Aorta (tissue), 5 donors: Measurements from ENCODE around the gene LRTM2. TPM values are rescaled to one million over a fixed set of nuclear protein-coding genes. Genes with fewer than 3 reads are reported as not detected.
"Not testable (repeated sequence)": the region's sequence is repeated elsewhere in the genome, so short reads cannot be mapped to it uniquely, and the experiment has no call there.

Experiments
- ATAC-seq: fragments of 200-7000 bp; cut with Tn5 transposase; one replicate; pipeline ENCODE4 v1.9.1; 2022; ENCODE audit warnings: moderate library complexity; ENCODE audit not compliant: low FRiP score
- DNase-seq, 2 donors: peaks; one replicate each; pipeline ENCODE4 v3.0.0-alpha.2; 2020
- H3K27ac ChIP-seq, 2 donors: one replicate each; pipeline ENCODE4 v1.5.1; 2013; ENCODE audit warnings: low read length in 2 of 2, mild to moderate bottlenecking in 2 of 2, moderate library complexity in 2 of 2, control low read depth in 1 of 2, inconsistent platforms in 1 of 2, low read depth in 1 of 2
- H3K27me3 ChIP-seq, 2 donors: one replicate each; pipeline ENCODE4 v1.6.1; 2013; ENCODE audit warnings: control low read depth in 1 of 2, low read length in 1 of 2, mild to moderate bottlenecking in 1 of 2, moderate library complexity in 1 of 2; ENCODE audit not compliant: insufficient read depth in 2 of 2, control insufficient read depth in 1 of 2
- H3K36me3 ChIP-seq, 2 donors: one replicate each; pipeline ENCODE4 v1.6.1; 2013; ENCODE audit warnings: control low read depth in 1 of 2, low read length in 1 of 2, mild to moderate bottlenecking in 1 of 2; ENCODE audit not compliant: insufficient read depth in 2 of 2, control insufficient read depth in 1 of 2
- H3K4me1 ChIP-seq, 2 donors: one replicate each; pipeline ENCODE4 v1.6.1; 2013; ENCODE audit warnings: low read length in 2 of 2, control low read depth in 1 of 2, mild to moderate bottlenecking in 1 of 2, moderate library complexity in 1 of 2; ENCODE audit not compliant: insufficient read depth in 2 of 2, control insufficient read depth in 1 of 2
- H3K4me3 ChIP-seq, 2 donors: one replicate each; pipeline ENCODE4 v1.5.1; 2013; ENCODE audit warnings: low read length in 2 of 2, control low read depth in 1 of 2, mild to moderate bottlenecking in 1 of 2
- H3K9me3 ChIP-seq: one replicate; pipeline ENCODE4 v1.6.1; 2013; ENCODE audit warnings: mild to moderate bottlenecking, low read length; ENCODE audit not compliant: control insufficient read depth
- whole genome bisulfite sequencing, 2 donors: extraction: QIAGEN DNeasy Blood & Tissue Kit; methylation state at CpG; one replicate each; pipeline ENCODE4 v1.1.7; 2013; 5-methylcytosine and 5-hydroxymethylcytosine counted together
- intact Hi-C, 2 donors: fragments of 100-400 bp; cut with DNase I; formaldehyde crosslinking; loops; one replicate each; pipeline versions ENCODE4 v1.14.2 to v1.15.0; 2022
- polyA plus RNA-seq, 2 donors: library from polyadenylated mRNA; stranded (reverse); fragments of 200-250 nt; gene quantifications; one replicate each; pipeline ENCODE4 v1.2.3, GENCODE V29; 2013
- total RNA-seq, 2 donors: library from RNA; stranded (reverse); fragmentation: NEBNext Ultra II Directional; extraction: Animal tissue kit (Norgen Biotek cat#: 25700); gene quantifications; one replicate each; pipeline ENCODE4 v1.2.1, GENCODE V29; 2021
- donor health status: healthy with polysubstance abuse.
- donor health status: Bipolar disorder and iron deficiency.
- donor health status: DM: no; HTN: no; CAD: no.
- donor health status: DM: no; HTN: no; CAD: no.
- donor health status: DM: yes; HTN: yes; CAD: no.

The LRTM2 gene
- total and polyA plus RNA-seq, 4 donors: not detected

- 84 to 89% methylated on average over 3 of the region's 3 CpGs for WGBS, 2 donors
- ATAC-seq: no peak
Measured at GRCh38 chr12:1815108-1815507, 5.3 kb upstream of the LRTM2 start.

DNA sequence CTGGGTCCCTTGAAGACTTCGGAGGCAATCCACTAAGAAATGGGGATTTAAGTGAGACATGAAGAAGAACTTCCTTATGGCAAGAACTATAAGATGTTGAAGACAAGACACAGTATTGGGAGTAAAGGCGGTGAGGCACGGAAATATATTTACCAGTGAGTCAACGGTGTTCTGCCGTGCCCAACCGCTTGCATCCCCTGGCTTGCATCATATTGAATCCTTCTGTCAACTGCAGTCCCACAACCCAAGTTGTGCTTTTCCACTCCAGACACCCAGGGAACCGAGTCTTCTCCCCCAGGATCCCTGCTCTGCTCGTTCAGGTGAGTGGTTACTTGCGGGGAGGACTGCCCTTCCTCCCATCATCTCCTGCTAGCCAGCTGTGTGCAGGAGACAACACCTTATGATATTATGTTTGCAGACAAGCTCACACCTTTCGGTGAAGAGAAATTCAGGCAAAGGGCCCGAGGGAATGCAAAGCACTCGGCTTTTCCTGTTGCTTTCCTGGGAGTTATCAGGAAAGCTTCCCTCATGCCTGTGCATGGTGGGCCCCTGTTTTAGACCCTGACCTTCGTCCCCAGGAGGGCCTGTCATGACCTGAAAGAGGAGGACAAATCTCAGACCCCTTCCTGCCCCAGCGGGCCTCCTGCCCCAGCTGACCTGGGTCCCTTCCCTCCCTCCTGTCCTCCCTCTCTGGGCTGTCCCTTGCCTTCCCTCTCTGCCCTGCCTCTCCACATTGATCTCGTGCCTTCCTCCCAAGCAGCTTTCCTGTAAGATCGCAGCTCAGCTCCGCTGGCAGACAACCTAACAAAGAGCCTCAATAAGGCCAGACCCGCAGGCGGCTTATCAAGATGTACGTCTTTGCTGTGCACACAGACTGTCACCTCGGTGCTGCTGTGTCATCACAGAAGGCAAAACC, 4.3 kb upstream of the LRTM2 start:
- Histone ChIP-seq H3K9me3 (no peaks in the 10 kb centered on the region), H3K4me3 (no peak overlapping the region), H3K36me3 (no peaks in the 10 kb centered on the region), H3K4me1 (no peaks in the 10 kb centered on the region), H3K27ac (no peak overlapping the region), H3K27me3 (no peaks in the 10 kb centered on the region)
- intact Hi-C loops: no loop called here
- ATAC-seq (no peak), DNase-seq (no peak)
- 75 to 77% methylated on average over 21 of the region's 21 CpGs for WGBS, 2 donors

More at GRCh38 chr12:1815108-1815507, 5.3 kb upstream of the LRTM2 start:
- Histone ChIP-seq H3K4me1 (no peaks in the 10 kb centered on the region), H3K27ac (no peak overlapping the region), H3K9me3 (no peaks in the 10 kb centered on the region), H3K4me3 (no peak overlapping the region), H3K36me3 (no peaks in the 10 kb centered on the region), H3K27me3 (no peaks in the 10 kb centered on the region)
- DNase-seq: no peak
- intact Hi-C loops: no loop called here

DNA sequence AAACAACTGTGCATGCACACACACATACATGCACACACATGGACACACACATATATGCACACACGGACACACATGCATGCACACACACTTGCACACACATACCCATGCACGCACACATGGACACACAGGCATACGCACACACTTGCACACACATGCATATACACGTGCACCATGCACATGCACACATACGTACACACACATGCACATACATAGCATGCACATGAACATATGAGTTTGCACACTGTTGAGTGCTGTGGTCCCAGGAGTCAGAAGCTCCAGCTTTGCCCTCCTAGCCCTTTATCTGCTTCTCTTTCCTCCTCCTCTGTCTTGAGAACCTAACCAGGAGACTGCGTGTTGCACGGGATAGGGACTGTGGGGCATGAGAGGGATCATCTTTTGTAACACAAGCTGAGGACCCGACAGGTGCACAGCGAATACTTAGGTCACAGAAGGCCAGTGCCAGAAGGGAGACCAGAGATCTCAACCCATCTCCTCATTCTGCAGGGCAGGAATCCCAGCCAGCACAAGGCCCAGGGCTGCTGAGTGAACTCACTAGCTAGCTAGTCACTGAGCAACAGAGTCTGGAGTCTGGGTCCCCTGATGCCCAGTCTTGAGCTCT, 3.5 kb upstream of the LRTM2 start:
- H3K4me1 ChIP-seq: no peaks in the 10 kb centered on the region
- H3K27me3 ChIP-seq: no peaks in the 10 kb centered on the region
- 95 to 96% methylated on average over 9 of the region's 9 CpGs for WGBS, 2 donors
- DNase-seq (no peak), ATAC-seq (no peak)
- H3K36me3 ChIP-seq: no peaks in the 10 kb centered on the region
- no peak overlapping the region for H3K27ac ChIP-seq
- intact Hi-C loops: no loop called here
- no peak overlapping the region for H3K4me3 ChIP-seq
- H3K9me3 ChIP-seq: no peaks in the 10 kb centered on the region

DNA sequence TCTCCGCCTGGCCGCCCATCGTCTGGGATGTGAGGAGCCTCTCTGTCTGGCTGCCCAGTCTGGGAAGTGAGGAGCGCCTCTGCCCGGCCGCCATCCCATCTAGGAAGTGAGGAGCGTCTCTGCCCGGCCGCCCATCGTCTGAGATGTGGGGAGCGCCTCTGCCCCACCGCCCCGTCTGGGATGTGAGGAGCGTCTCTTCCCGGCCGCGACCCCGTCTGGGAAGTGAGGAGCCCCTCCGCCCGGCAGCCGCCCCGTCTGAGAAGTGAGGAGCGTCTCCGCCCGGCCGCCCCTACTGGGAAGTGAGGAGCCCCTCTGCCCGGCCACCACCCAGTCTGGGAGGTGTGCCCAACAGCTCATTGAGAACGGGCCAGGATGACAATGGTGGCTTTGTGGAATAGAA, 2.4 kb upstream of the LRTM2 start:
- H3K9me3 ChIP-seq, H3K4me3 ChIP-seq, DNase-seq, intact Hi-C loops, H3K36me3 ChIP-seq, ATAC-seq, H3K27me3 ChIP-seq, H3K4me1 ChIP-seq, H3K27ac ChIP-seq: not testable (repeated sequence)
- WGBS, 2 donors: 91 to 95% methylated on average over 21 to 28 of the region's 28 CpGs

DNA sequence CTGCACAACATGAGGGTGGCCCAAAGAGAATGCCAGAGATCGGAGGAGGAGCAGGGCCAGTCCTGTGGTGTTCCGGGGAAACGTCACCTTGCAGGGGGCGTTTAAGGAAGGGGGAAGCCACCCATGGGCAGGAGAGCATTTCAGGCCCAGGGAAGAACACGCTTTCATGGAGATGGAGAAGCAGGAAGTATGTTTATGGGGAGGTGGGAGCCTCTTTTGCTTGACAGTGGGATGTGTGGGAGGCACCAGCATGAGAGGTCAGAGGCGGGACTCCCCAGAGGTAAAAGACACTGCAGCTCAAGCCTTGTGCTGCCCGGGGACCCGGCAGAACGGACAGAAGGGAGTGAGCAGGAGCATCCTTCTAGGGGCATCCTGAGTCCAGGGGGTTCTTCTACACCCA, 1.3 kb upstream of the LRTM2 start:
- no peak for DNase-seq
- ATAC-seq: no peak
- Histone ChIP-seq H3K27me3 (no peaks in the 10 kb centered on the region), H3K27ac (no peak overlapping the region), H3K36me3 (no peaks in the 10 kb centered on the region), H3K4me1 (no peaks in the 10 kb centered on the region), H3K9me3 (no peaks in the 10 kb centered on the region), H3K4me3 (no peak overlapping the region)
- intact Hi-C loops: no loop called here
- 75 to 76% methylated on average over 9 of the region's 9 CpGs for WGBS, 2 donors

DNA sequence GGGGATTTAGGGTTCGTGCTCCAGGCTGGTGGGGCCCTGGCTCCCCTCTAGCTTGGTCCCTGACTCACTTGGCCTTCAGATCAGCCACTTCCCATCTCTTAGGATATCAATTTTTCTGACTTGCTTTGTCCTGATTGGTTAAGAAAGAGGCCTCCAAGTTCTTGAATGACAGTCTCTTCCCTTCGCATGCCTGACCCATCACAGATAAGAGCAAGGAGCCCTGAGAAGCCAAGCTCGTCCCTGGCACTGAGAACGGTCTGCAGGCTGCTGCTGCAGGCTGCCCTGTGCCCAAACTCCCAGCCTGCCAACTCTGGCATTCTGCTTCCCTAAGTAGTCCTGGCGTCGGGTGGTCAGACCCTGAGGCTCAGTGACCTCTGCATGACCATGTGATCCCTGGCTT, 794 bp upstream of the LRTM2 start:
- Histone ChIP-seq H3K27ac (no peak overlapping the region), H3K36me3 (no peaks in the 10 kb centered on the region), H3K9me3 (no peaks in the 10 kb centered on the region), H3K4me3 (no peak overlapping the region), H3K27me3 (no peaks in the 10 kb centered on the region), H3K4me1 (no peaks in the 10 kb centered on the region)
- no peak for DNase-seq
- WGBS, 2 donors: 29 to 33% methylated on average over 6 of the region's 6 CpGs
- ATAC-seq: no peak
- intact Hi-C loops: no loop called here

GRCh38 chr12:1820896-1821291, 529 bp downstream of the LRTM2 start:
- WGBS, 2 donors: 60 to 66% methylated on average over 11 of the region's 11 CpGs
- no peaks in the 10 kb centered on the region for H3K9me3 ChIP-seq
- no peaks in the 10 kb centered on the region for H3K27me3 ChIP-seq
- intact Hi-C loops: no loop called here
- no peak overlapping the region for H3K27ac ChIP-seq
- ATAC-seq (peak; percentile 8), DNase-seq (no peak)
- H3K4me1 ChIP-seq: no peaks in the 10 kb centered on the region
- no peaks in the 10 kb centered on the region for H3K36me3 ChIP-seq
- H3K4me3 ChIP-seq: no peak overlapping the region

DNA sequence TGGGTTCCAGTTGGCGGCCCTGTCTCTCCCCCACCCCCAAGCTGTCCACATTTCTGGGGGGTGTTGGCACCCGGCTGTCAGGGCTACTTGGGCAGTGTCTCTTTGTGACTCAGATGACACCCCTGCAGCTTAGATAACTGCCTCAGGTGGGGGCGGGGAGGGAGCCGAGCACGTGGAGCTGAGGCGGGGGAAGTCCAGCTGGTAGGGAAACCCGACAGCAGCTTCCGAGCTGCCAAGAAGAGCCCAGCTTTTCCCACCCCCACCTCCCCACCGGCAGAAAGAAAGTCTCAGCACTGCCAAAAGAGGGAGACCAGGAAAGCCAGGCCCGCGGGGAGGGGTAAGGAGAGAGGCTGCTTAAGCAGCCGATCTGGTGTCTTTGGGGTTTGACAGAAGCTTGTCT, 1.4 kb downstream of the LRTM2 start:
- Histone ChIP-seq H3K36me3 (no peaks in the 10 kb centered on the region), H3K9me3 (no peaks in the 10 kb centered on the region), H3K4me3 (no peak overlapping the region), H3K27ac (no peak overlapping the region), H3K4me1 (no peaks in the 10 kb centered on the region), H3K27me3 (no peaks in the 10 kb centered on the region)
- 19 to 30% methylated on average over 12 of the region's 12 CpGs for WGBS, 2 donors
- no peak for ATAC-seq
- no peak for DNase-seq
- intact Hi-C loops: no loop called here

GRCh38 chr12:1822699-1823098, 2.3 kb downstream of the LRTM2 start:
- Histone ChIP-seq H3K27ac (no peak overlapping the region), H3K4me3 (no peak overlapping the region), H3K9me3 (no peaks in the 10 kb centered on the region), H3K4me1 (no peaks in the 10 kb centered on the region), H3K36me3 (no peaks in the 10 kb centered on the region), H3K27me3 (no peaks in the 10 kb centered on the region)
- intact Hi-C loops: no loop called here
- 77 to 81% methylated on average over 11 of the region's 11 CpGs for WGBS, 2 donors
- ATAC-seq: no peak
- DNase-seq: no peak
